Thoracic aorta (tissue), 2 donors: ENCODE measurements around the gene CASZ1. TPM values are rescaled to one million over a fixed set of nuclear protein-coding genes. Genes with fewer than 3 reads are reported as not detected.

Experiments used
- ATAC-seq: fragments of 150-250 bp; one replicate; pipeline ENCODE4 v1.8.0; 2017; ENCODE audit warnings: low read depth; ENCODE audit not compliant: insufficient number of reproducible peaks, low FRiP score
- DNase-seq: peaks from one replicate; pipeline ENCODE4 v3.0.0-alpha.2; 2020; ENCODE audit warnings: low spot score
- H3K27ac ChIP-seq, 2 donors: fragments of 200-600 bp; sonication (generic); 1 replicate in 1 of 2; 2 replicates in 1 of 2; pipeline ENCODE4 v1.5.1; 2016; ENCODE audit warnings: mild to moderate bottlenecking in 2 of 2, moderate library complexity in 2 of 2
- H3K27me3 ChIP-seq: fragments of 200-600 bp; sonication (generic); replicated peaks from 2 replicates; pipeline ENCODE4 v1.6.0; 2016; ENCODE audit warnings: mild to moderate bottlenecking; ENCODE audit not compliant: insufficient read depth
- H3K36me3 ChIP-seq: fragments of 200-600 bp; sonication (generic); one replicate; pipeline ENCODE4 v1.5.1; 2016
- H3K4me1 ChIP-seq, 2 donors: fragments of 200-600 bp; sonication (generic); 1 replicate in 1 of 2; 2 replicates in 1 of 2; pipeline versions ENCODE4 v1.5.1 to v1.6.0; 2016; ENCODE audit warnings: low read depth in 2 of 2, mild to moderate bottlenecking in 1 of 2; ENCODE audit not compliant: control insufficient read depth in 1 of 2
- H3K4me3 ChIP-seq: fragments of 200-600 bp; sonication (generic); 2 replicates; pipeline ENCODE4 v1.5.1; 2016; ENCODE audit warnings: mild to moderate bottlenecking
- H3K9me3 ChIP-seq: fragments of 200-600 bp; sonication (generic); 2 replicates; pipeline ENCODE4 v1.5.1; 2016
- CTCF ChIP-seq: fragments of 200-600 bp; sonication (generic); IDR thresholded peaks from one replicate; pipeline ENCODE4 v1.5.1; 2019; ENCODE audit warnings: antibody characterized with exemption
- total RNA-seq, 2 donors: library from RNA; depleted of rRNA; stranded (reverse); fragments of >200 nt; gene quantifications; one replicate each; pipeline versions ENCODE4 v1.1.0 to v1.2.3, GENCODE V29; 2016

The CASZ1 gene
- total RNA-seq, 2 donors from 2014 or later, result 20.6 to 27.9 TPM

DNA sequence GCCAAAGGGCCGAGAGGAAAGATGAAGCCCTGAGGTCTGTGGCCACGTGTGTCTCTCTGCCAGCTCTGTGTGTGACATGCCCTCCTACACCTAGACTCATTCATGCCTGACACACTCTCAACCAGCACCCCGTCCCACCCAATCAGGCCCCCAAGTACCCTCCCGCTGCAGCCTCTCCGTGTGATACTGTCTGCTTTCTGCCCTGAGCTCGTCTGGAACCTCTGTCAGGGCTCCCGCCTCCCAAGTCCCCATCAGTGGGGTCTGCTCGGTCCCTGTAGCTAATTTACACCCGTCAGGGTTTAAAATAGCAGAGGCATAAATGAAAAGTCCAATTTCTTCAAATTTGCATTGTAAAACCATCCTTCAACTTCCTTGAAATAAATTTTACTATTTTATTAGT is 20.7 kb downstream of the CASZ1 start:
- Histone ChIP-seq H3K36me3 (no peaks in the 10 kb centered on the region), H3K27me3 (no peaks in the 10 kb centered on the region), H3K4me3 (no peak overlapping the region), H3K4me1 (no peaks in the 10 kb centered on the region), H3K27ac (no peak overlapping the region), H3K9me3 (no peaks in the 10 kb centered on the region)
- DNase-seq (no peak), ATAC-seq (no peak)
- no peak for TF ChIP-seq CTCF

- ATAC-seq, result no peak
Observed at GRCh38 chr1:10774615-10775310, 21.7 kb downstream of the CASZ1 start.

DNA sequence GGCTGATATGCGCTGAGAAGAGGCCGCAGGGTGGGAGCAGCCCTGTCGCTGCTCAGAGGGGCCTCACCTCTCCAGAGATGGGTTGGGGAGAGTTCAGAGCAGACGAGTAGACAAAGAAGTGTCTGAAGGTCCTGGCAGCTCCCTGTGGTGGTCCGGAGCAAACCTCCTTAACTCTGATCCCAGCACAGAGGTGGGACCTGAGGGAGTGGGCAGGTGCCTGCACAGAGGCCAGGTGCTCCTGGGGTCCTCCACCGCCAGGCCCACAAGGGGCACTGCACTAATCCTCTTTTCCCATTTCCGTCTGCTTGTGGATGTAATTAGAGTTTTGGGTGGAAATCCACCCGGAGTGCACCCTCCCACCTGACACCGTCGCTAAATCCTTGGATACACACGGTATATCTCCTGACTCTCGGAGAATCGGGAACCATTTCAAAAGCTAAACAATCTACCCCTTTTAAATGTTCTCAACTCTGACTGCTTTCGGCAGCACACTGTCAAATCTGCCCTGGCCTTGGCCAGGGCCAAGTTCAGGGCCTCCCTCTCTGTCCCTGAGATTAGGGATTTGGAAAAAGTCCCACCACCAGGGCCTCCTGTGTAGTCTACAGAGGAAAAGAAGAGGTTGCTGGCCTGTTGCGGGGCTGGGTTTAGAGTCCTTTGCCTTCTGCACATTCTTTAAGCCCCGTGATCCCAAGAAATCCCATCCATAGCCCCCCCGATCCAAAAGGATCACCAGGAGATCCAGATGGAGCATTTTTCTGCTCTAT is 22.4 kb downstream of the CASZ1 start:
- no peaks in the 10 kb centered on the region for H3K27me3 ChIP-seq
- H3K4me3 ChIP-seq, result no peak overlapping the region
- H3K36me3 ChIP-seq, result no peaks in the 10 kb centered on the region
- H3K9me3 ChIP-seq, result no peaks in the 10 kb centered on the region
- DNase-seq, result no peak
- ATAC-seq, result no peak
- TF ChIP-seq CTCF, result no peak
- H3K4me1 ChIP-seq, result no peaks in the 10 kb centered on the region
- H3K27ac ChIP-seq, result no peak overlapping the region

More at GRCh38 chr1:10774615-10775310, 21.7 kb downstream of the CASZ1 start:
- DNase-seq, result no peak
- Histone ChIP-seq H3K4me3 (no peak overlapping the region), H3K4me1 (no peaks in the 10 kb centered on the region), H3K27me3 (no peaks in the 10 kb centered on the region), H3K36me3 (no peaks in the 10 kb centered on the region), H3K9me3 (no peaks in the 10 kb centered on the region), H3K27ac (no peak overlapping the region)
- TF ChIP-seq CTCF, result no peak

- no peak overlapping the region for H3K27ac ChIP-seq
- no peaks in the 10 kb centered on the region for H3K9me3 ChIP-seq
- DNase-seq (no peak), ATAC-seq (no peak)
- H3K36me3 ChIP-seq, result no peaks in the 10 kb centered on the region
- no peak for TF ChIP-seq CTCF
- no peaks in the 10 kb centered on the region for H3K27me3 ChIP-seq
- no peaks in the 10 kb centered on the region for H3K4me1 ChIP-seq
- H3K4me3 ChIP-seq, result no peak overlapping the region
Observed at GRCh38 chr1:10773376-10773775, 23.1 kb downstream of the CASZ1 start.

- H3K9me3 ChIP-seq, result no peaks in the 10 kb centered on the region
- H3K4me3 ChIP-seq, result no peak overlapping the region
- DNase-seq (no peak), ATAC-seq (no peak)
- H3K4me1 ChIP-seq, result no peaks in the 10 kb centered on the region
- no peaks in the 10 kb centered on the region for H3K36me3 ChIP-seq
- no peak overlapping the region for H3K27ac ChIP-seq
- H3K27me3 ChIP-seq, result no peaks in the 10 kb centered on the region
- TF ChIP-seq CTCF, result no peak
Observed at GRCh38 chr1:10772711-10773110, 23.7 kb downstream of the CASZ1 start.
